Measurements from ENCODE around the gene CD9.

DNA sequence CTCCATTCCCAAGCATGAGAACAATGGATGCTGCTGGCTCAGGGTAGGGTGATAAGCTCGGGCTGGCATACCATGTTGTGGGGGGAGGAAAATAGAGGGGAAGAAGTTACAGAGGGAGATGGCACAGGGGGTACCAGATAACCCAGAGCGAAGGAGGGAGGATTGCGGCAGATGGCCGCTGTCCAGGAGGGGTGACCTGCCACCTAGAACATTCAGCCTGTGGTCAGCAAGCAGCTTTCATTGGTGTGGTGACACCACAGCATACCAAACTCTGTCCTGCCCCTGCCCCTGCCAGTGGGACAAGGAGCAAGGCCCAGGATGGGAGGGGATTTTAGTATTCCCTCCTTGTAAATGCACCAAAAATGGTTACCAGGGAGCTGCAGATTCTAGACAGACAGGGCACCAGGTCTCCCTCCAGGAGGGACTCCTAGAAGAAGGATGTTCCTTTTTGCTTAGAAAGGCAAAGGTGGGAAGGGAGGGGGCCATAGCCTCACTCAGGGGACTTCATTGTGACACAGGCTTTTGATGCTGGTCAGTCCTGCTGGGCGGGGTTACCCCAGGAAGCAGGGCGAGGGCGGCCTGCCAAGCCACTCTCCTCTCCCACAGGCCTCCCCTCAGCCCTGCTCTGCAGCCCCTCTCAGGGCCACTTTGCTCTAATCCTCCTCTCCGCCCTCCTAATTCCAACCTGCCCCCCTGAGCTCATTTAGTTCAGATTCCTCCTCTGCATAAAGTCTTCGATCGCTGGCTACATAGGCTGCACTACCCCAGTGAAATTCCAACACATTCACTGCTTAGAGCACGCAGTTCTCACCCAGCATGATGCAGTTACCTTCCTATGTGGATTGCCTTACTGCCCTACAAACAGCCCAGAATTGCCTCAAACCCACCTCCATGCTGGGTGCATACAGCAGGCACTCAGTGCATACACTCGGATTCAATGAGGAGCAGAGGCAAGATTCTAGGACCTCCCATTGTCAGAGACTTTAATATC is 74.3 kb downstream of the CD9 start:
- TF ChIP-seq, protein P1, sequence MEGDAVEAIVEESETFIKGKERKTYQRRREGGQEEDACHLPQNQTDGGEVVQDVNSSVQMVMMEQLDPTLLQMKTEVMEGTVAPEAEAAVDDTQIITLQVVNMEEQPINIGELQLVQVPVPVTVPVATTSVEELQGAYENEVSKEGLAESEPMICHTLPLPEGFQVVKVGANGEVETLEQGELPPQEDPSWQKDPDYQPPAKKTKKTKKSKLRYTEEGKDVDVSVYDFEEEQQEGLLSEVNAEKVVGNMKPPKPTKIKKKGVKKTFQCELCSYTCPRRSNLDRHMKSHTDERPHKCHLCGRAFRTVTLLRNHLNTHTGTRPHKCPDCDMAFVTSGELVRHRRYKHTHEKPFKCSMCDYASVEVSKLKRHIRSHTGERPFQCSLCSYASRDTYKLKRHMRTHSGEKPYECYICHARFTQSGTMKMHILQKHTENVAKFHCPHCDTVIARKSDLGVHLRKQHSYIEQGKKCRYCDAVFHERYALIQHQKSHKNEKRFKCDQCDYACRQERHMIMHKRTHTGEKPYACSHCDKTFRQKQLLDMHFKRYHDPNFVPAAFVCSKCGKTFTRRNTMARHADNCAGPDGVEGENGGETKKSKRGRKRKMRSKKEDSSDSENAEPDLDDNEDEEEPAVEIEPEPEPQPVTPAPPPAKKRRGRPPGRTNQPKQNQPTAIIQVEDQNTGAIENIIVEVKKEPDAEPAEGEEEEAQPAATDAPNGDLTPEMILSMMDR (IDR thresholded peaks at IDR 0.05): no peak
- TF ChIP-seq POLR2A (IDR thresholded peaks at IDR 0.05): no peak
